LNCaP clone FGC (cell line): ENCODE results near the gene DAPK3.
"Not testable (repeated sequence)": the region's sequence is repeated elsewhere in the genome, so short reads cannot be mapped to it uniquely, and the experiment has no call there.

Experiments
- DNase-seq: peaks from one replicate; pipeline ENCODE4 v3.0.0-alpha.2; 2011; ENCODE audit warnings: low read depth
- H3K4me3 ChIP-seq: 2 replicates; pipeline ENCODE4 v1.5.1; 2011; ENCODE audit warnings: mild to moderate bottlenecking, low read depth, low read length, control low read depth
- CTCF ChIP-seq: IDR thresholded peaks from 2 replicates; pipeline ENCODE4 v1.5.1; 2012; ENCODE audit warnings: mild to moderate bottlenecking; ENCODE audit not compliant: control insufficient read depth, insufficient read depth; ENCODE audit errors: extremely low read depth

DAPK3 gene

GRCh38 chr19:3945838-3946237 lies 25.1 kb downstream of the DAPK3 start:
- no peak overlapping the region for H3K4me3 ChIP-seq
- DNase-seq, result no peak
- no peak for TF ChIP-seq CTCF

- no peak for DNase-seq
- TF ChIP-seq CTCF, result no peak
These were observed 26.7 kb downstream of the DAPK3 start for GRCh38 chr19:3944018-3944721.

GRCh38 chr19:3942790-3943409 lies 28.0 kb downstream of the DAPK3 start:
- TF ChIP-seq CTCF, result no peak
- no peak for DNase-seq
- no peak overlapping the region for H3K4me3 ChIP-seq

More at GRCh38 chr19:3944018-3944721, 26.7 kb downstream of the DAPK3 start:
- no peak overlapping the region for H3K4me3 ChIP-seq

GRCh38 chr19:3938300-3938950 lies 32.5 kb downstream of the DAPK3 start:
- DNase-seq, H3K4me3 ChIP-seq: not testable (repeated sequence)

- DNase-seq, result no peak
- no peak overlapping the region for H3K4me3 ChIP-seq
- no peak for TF ChIP-seq CTCF
These were observed 34.1 kb downstream of the DAPK3 start for GRCh38 chr19:3936506-3937442.

GRCh38 chr19:3932931-3933810 lies 37.7 kb downstream of the DAPK3 start, which contains the start of gene NMRK2:
TSS of gene NMRK2 (plus strand) at chr19:3933069. CDS start at chr19:3933672, 603 bp downstream.
- H3K4me3 ChIP-seq, result no peak within 1 kb of the TSS
- no peak for DNase-seq
- TF ChIP-seq CTCF, result no peak
